Measurements from ENCODE around the gene KIDINS220.

DNA sequence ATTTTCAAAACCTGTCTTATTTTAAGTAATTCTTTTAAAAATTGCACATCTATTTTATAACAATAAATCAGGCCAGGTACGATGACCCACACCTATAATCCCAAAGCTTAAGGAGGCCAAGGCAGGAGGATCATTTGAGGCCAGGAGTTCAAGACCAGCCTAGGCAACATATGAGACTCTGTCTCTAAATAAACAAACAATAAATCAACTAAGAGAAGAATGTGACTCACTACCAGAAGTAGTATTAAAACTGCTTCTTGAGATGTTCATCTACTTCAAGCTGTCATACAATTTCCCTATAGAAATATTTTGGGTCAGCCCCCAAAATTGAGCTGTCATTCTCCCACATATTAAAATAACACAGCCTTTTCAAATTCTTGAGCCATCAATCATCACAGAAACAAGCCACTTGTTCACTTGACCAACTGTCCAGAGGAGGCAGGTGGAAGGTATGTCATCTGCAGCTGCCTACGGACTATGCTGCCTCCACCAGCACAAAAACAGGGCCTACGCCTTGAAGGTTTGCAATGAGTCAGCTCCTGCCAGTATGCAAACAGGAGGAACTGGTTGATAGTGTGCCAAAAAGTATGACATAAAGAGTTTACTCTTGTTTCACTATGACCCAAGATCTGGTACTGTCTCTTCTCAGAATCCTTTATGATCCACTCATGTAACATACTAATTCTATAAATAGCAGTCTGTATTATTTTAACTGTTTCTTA, 33.6 kb downstream of the KIDINS220 start:
- TF ChIP-seq POLR2A (IDR thresholded peaks at IDR 0.05; ENCODE audit: low read depth), result no peak
- TF ChIP-seq, protein P1, sequence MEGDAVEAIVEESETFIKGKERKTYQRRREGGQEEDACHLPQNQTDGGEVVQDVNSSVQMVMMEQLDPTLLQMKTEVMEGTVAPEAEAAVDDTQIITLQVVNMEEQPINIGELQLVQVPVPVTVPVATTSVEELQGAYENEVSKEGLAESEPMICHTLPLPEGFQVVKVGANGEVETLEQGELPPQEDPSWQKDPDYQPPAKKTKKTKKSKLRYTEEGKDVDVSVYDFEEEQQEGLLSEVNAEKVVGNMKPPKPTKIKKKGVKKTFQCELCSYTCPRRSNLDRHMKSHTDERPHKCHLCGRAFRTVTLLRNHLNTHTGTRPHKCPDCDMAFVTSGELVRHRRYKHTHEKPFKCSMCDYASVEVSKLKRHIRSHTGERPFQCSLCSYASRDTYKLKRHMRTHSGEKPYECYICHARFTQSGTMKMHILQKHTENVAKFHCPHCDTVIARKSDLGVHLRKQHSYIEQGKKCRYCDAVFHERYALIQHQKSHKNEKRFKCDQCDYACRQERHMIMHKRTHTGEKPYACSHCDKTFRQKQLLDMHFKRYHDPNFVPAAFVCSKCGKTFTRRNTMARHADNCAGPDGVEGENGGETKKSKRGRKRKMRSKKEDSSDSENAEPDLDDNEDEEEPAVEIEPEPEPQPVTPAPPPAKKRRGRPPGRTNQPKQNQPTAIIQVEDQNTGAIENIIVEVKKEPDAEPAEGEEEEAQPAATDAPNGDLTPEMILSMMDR (IDR thresholded peaks at IDR 0.05), result no peak
- TF ChIP-seq POLR2AphosphoS5 (IDR thresholded peaks at IDR 0.05), result peak in 1 of 2 donors; percentile 8
